ENCODE measurements around the gene HIBADH.

- no peak for TF ChIP-seq REST (IDR thresholded peaks at IDR 0.05; ENCODE audit: insufficient read depth in 1 of 2, low read depth in 2 of 2, low read length in 2 of 2)
- TF ChIP-seq TAF1 (IDR thresholded peaks at IDR 0.05; ENCODE audit: borderline replicate concordance, insufficient read depth, low read length): no peak
- TF ChIP-seq SIN3A (IDR thresholded peaks at IDR 0.05; ENCODE audit: borderline replicate concordance, insufficient read depth, low read length): no peak
Observed at GRCh38 chr7:27476493-27476892, 186.2 kb downstream of the HIBADH start.
